Nephron progenitor cell (in vitro differentiated cells): ENCODE data around the gene PLD6.
"Not testable (repeated sequence)": the region's sequence is repeated elsewhere in the genome, so short reads cannot be mapped to it uniquely, and the experiment has no call there.

Source experiments
- DNase-seq: peaks from one replicate; pipeline ENCODE4 v3.0.0; 2021
- H3K27ac Mint-ChIP-seq: 2 replicates; pipeline ENCODE4 v1.8.0; 2021; ENCODE audit warnings: mild to moderate bottlenecking, moderate library complexity, mixed read lengths
- H3K27me3 Mint-ChIP-seq: 2 replicates; pipeline ENCODE4 v1.8.0; 2021; ENCODE audit warnings: mild to moderate bottlenecking, low read depth, mixed read lengths; ENCODE audit not compliant: poor library complexity
- H3K36me3 Mint-ChIP-seq: 2 replicates; pipeline ENCODE4 v1.8.0; 2021; ENCODE audit warnings: low read depth, mixed read lengths
- H3K4me1 Mint-ChIP-seq: 2 replicates; pipeline ENCODE4 v1.8.0; 2021; ENCODE audit warnings: mixed read lengths
- H3K4me3 Mint-ChIP-seq: 2 replicates; pipeline ENCODE4 v1.8.0; 2021; ENCODE audit warnings: mild to moderate bottlenecking, moderate library complexity, mixed read lengths
- H3K9me3 Mint-ChIP-seq: 2 replicates; pipeline ENCODE4 v1.8.0; 2021; ENCODE audit warnings: mild to moderate bottlenecking, moderate library complexity, mixed read lengths
- CTCF ChIP-seq: fragments of 200-600 bp; sonication (generic); IDR thresholded peaks from 2 replicates; pipeline ENCODE4 v1.5.0; 2021; ENCODE audit warnings: antibody characterized with exemption

PLD6 gene

GRCh38 chr17:17186551-17187505, 19.3 kb downstream of the PLD6 start:
- peaks cover 3% of the 10 kb centered on the region for H3K27me3 Mint-ChIP-seq
- TF ChIP-seq CTCF, result no peak
- H3K27ac Mint-ChIP-seq, result peak overlapping the region; percentile 87
- no peaks in the 10 kb centered on the region for H3K9me3 Mint-ChIP-seq
- peaks cover 18% of the 10 kb centered on the region for H3K4me1 Mint-ChIP-seq
- no peak overlapping the region for H3K4me3 Mint-ChIP-seq
- no peak for DNase-seq
- peaks cover 44% of the 10 kb centered on the region for H3K36me3 Mint-ChIP-seq

GRCh38 chr17:17186051-17186450, 20.1 kb downstream of the PLD6 start:
- no peak for DNase-seq
- H3K9me3 Mint-ChIP-seq, result no peaks in the 10 kb centered on the region
- H3K27me3 Mint-ChIP-seq, result peaks cover under 1% of the 10 kb centered on the region
- peak overlapping the region; percentile 17 for H3K27ac Mint-ChIP-seq
- TF ChIP-seq CTCF, result no peak
- H3K4me1 Mint-ChIP-seq, result peaks cover 14% of the 10 kb centered on the region
- no peak overlapping the region for H3K4me3 Mint-ChIP-seq
- peaks cover 51% of the 10 kb centered on the region for H3K36me3 Mint-ChIP-seq

- Mint-ChIP-seq H3K4me1 (peaks cover 12% of the 10 kb centered on the region), H3K36me3 (peaks cover 59% of the 10 kb centered on the region)
- not testable (repeated sequence) for H3K9me3 Mint-ChIP-seq, H3K4me3 Mint-ChIP-seq, H3K27ac Mint-ChIP-seq, DNase-seq, H3K27me3 Mint-ChIP-seq
Measured at GRCh38 chr17:17184985-17185757, 21.0 kb downstream of the PLD6 start.

GRCh38 chr17:17183744-17184143, 22.4 kb downstream of the PLD6 start:
- Mint-ChIP-seq H3K27ac (no peak overlapping the region), H3K4me1 (peaks cover 12% of the 10 kb centered on the region), H3K9me3 (no peaks in the 10 kb centered on the region), H3K36me3 (peaks cover 57% of the 10 kb centered on the region), H3K27me3 (no peaks in the 10 kb centered on the region), H3K4me3 (no peak overlapping the region)
- DNase-seq, result no peak
- TF ChIP-seq CTCF, result no peak

- no peak for DNase-seq
- Mint-ChIP-seq H3K27me3 (peaks cover 6% of the 10 kb centered on the region), H3K36me3 (peaks cover 55% of the 10 kb centered on the region), H3K4me1 (peaks cover 12% of the 10 kb centered on the region), H3K9me3 (no peaks in the 10 kb centered on the region), H3K4me3 (no peak overlapping the region), H3K27ac (no peak overlapping the region)
- TF ChIP-seq CTCF, result no peak
Measured at GRCh38 chr17:17182598-17183136, 23.5 kb downstream of the PLD6 start.
